Measurements from ENCODE around the gene GDI1.

The GDI1 gene

GRCh38 chrX:154481195-154481594 lies 44.2 kb downstream of the GDI1 start (continued):
- TF ChIP-seq TOX (CRISPR knock-in tag; IDR thresholded peaks at IDR 0.05; ENCODE audit: borderline replicate concordance) (no peak), ISL1 (CRISPR knock-in tag; IDR thresholded peaks at IDR 0.05) (no peak)

- TF ChIP-seq TCF4 (CRISPR knock-in tag; IDR thresholded peaks at IDR 0.05; ENCODE audit: borderline replicate concordance) (no peak), CREB5 (CRISPR knock-in tag; IDR thresholded peaks at IDR 0.05; ENCODE audit: low read depth) (no peak), CSDC2 (CRISPR knock-in tag; IDR thresholded peaks at IDR 0.05) (no peak), TOX (CRISPR knock-in tag; IDR thresholded peaks at IDR 0.05; ENCODE audit: borderline replicate concordance) (no peak), ESRRG (CRISPR knock-in tag; IDR thresholded peaks at IDR 0.05) (no peak), SNAI2 (CRISPR knock-in tag; IDR thresholded peaks at IDR 0.05) (no peak), RARB (CRISPR knock-in tag; IDR thresholded peaks at IDR 0.05) (no peak), PPARA (CRISPR knock-in tag; IDR thresholded peaks at IDR 0.05; ENCODE audit: borderline replicate concordance) (no peak), OSR1 (CRISPR knock-in tag; IDR thresholded peaks at IDR 0.05) (no peak)
- ATAC-seq, result no peak
These were observed 45.1 kb downstream of the GDI1 start for GRCh38 chrX:154481911-154482601.

- no peak for TF ChIP-seq ZNF8 (CRISPR knock-in tag; IDR thresholded peaks at IDR 0.05)
- TF ChIP-seq TOX (CRISPR knock-in tag; IDR thresholded peaks at IDR 0.05; ENCODE audit: borderline replicate concordance), result no peak
- no peak for TF ChIP-seq GLIS3 (CRISPR knock-in tag; IDR thresholded peaks at IDR 0.05)
- no peak for TF ChIP-seq CSRNP3 (CRISPR knock-in tag; IDR thresholded peaks at IDR 0.05)
- TF ChIP-seq TSHZ2 (CRISPR knock-in tag; IDR thresholded peaks at IDR 0.05), result no peak
- no peak for TF ChIP-seq ESRRG (CRISPR knock-in tag; IDR thresholded peaks at IDR 0.05)
- no peak for TF ChIP-seq POU6F1 (CRISPR knock-in tag; IDR thresholded peaks at IDR 0.05; ENCODE audit: borderline replicate concordance, low read depth)
- TF ChIP-seq PATZ1 (CRISPR knock-in tag; IDR thresholded peaks at IDR 0.05; ENCODE audit: borderline replicate concordance), result no peak
- TF ChIP-seq TCF4 (CRISPR knock-in tag; IDR thresholded peaks at IDR 0.05; ENCODE audit: borderline replicate concordance), result no peak
- ATAC-seq, result no peak
These were observed 45.8 kb downstream of the GDI1 start for GRCh38 chrX:154482786-154483185.

- no peak for ATAC-seq
- no peak for TF ChIP-seq ARNTL (CRISPR knock-in tag; IDR thresholded peaks at IDR 0.05; ENCODE audit: borderline replicate concordance, low read depth)
- no peak for TF ChIP-seq GLIS3 (CRISPR knock-in tag; IDR thresholded peaks at IDR 0.05)
- TF ChIP-seq CSRNP3 (CRISPR knock-in tag; IDR thresholded peaks at IDR 0.05), result no peak
- no peak for TF ChIP-seq SNAI2 (CRISPR knock-in tag; IDR thresholded peaks at IDR 0.05)
- TF ChIP-seq TSHZ2 (CRISPR knock-in tag; IDR thresholded peaks at IDR 0.05), result no peak
- no peak for TF ChIP-seq ESRRG (CRISPR knock-in tag; IDR thresholded peaks at IDR 0.05)
- TF ChIP-seq PPARA (CRISPR knock-in tag; IDR thresholded peaks at IDR 0.05; ENCODE audit: borderline replicate concordance), result no peak
- no peak for TF ChIP-seq OSR1 (CRISPR knock-in tag; IDR thresholded peaks at IDR 0.05)
- no peak for TF ChIP-seq RARB (CRISPR knock-in tag; IDR thresholded peaks at IDR 0.05)
- no peak for TF ChIP-seq TCF4 (CRISPR knock-in tag; IDR thresholded peaks at IDR 0.05; ENCODE audit: borderline replicate concordance)
- TF ChIP-seq ZNF565 (CRISPR knock-in tag; conservative IDR thresholded peaks at IDR 0.05; ENCODE audit: low read depth), result no peak
- TF ChIP-seq ZFP30 (CRISPR knock-in tag; IDR thresholded peaks at IDR 0.05), result no peak
These were observed 46.4 kb downstream of the GDI1 start for GRCh38 chrX:154483325-154483724.

Measured in SK-N-SH treated with all-trans-retinoic acid at 6 μM for 48 hours (cell line).